Measurements from ENCODE around the gene STARD3NL. TPM values are rescaled to one million over a fixed set of nuclear protein-coding genes. Genes with fewer than 3 reads are reported as not detected.
"Not testable (repeated sequence)": the region's sequence is repeated elsewhere in the genome, so short reads cannot be mapped to it uniquely, and the experiment has no call there.

STARD3NL gene
- polyA plus RNA-seq, 1 donor from 2014 or later = 233 TPM

DNA sequence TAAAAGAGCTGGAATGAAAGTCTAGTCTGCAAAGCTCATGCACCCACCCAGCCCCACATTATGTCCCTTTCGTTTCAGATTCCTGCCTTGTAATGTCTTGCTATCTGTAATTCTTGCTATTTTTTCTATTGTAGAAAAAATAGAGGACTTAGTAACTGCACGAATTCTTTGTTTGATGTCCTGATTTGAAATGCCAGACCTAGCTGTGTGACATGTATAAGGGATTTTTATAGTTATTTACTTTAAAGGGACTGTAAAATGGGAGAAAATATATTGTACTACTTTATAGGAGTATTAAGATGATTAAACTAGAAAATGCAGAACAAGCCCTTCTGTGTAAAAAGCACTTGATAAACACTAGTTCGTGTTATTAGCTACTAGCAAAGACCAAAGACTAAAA lies 63.0 kb downstream of the STARD3NL start:
- no peak for TF ChIP-seq RAD21 (conservative IDR thresholded peaks at IDR 0.05)
- TF ChIP-seq, protein P1, sequence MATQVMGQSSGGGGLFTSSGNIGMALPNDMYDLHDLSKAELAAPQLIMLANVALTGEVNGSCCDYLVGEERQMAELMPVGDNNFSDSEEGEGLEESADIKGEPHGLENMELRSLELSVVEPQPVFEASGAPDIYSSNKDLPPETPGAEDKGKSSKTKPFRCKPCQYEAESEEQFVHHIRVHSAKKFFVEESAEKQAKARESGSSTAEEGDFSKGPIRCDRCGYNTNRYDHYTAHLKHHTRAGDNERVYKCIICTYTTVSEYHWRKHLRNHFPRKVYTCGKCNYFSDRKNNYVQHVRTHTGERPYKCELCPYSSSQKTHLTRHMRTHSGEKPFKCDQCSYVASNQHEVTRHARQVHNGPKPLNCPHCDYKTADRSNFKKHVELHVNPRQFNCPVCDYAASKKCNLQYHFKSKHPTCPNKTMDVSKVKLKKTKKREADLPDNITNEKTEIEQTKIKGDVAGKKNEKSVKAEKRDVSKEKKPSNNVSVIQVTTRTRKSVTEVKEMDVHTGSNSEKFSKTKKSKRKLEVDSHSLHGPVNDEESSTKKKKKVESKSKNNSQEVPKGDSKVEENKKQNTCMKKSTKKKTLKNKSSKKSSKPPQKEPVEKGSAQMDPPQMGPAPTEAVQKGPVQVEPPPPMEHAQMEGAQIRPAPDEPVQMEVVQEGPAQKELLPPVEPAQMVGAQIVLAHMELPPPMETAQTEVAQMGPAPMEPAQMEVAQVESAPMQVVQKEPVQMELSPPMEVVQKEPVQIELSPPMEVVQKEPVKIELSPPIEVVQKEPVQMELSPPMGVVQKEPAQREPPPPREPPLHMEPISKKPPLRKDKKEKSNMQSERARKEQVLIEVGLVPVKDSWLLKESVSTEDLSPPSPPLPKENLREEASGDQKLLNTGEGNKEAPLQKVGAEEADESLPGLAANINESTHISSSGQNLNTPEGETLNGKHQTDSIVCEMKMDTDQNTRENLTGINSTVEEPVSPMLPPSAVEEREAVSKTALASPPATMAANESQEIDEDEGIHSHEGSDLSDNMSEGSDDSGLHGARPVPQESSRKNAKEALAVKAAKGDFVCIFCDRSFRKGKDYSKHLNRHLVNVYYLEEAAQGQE (IDR thresholded peaks at IDR 0.05; ENCODE audit: borderline replicate concordance) = no peak
- no peak overlapping the region for H2AFZ ChIP-seq (ENCODE audit: low read depth, low read length)
- H3K4me3 ChIP-seq (ENCODE audit: low read length) = no peak overlapping the region
- H3K79me2 ChIP-seq (replicated peaks; ENCODE audit: insufficient read depth, low read length) = no peaks in the 10 kb centered on the region
- no peaks in the 10 kb centered on the region for H3K9me3 ChIP-seq (ENCODE audit: low read length)
- H4K20me1 ChIP-seq (ENCODE audit: insufficient read depth) = no peaks in the 10 kb centered on the region
- no peaks in the 10 kb centered on the region for H3K36me3 ChIP-seq (ENCODE audit: insufficient read depth, low read length)
- no peaks in the 10 kb centered on the region for H3F3A ChIP-seq (ENCODE audit: insufficient read depth, low read length, poor library complexity, severe bottlenecking)
- H3K9ac ChIP-seq (ENCODE audit: low read length) = no peak overlapping the region
- no peak overlapping the region for H3K27ac ChIP-seq (ENCODE audit: low read length)
- no peak overlapping the region for H3K4me2 ChIP-seq (ENCODE audit: low read length)
- no peaks in the 10 kb centered on the region for H3K27me3 ChIP-seq (ENCODE audit: insufficient read depth, low read depth, low read length)
- no peaks in the 10 kb centered on the region for H3K9me2 ChIP-seq (ENCODE audit: insufficient read depth, low read length)

DNA sequence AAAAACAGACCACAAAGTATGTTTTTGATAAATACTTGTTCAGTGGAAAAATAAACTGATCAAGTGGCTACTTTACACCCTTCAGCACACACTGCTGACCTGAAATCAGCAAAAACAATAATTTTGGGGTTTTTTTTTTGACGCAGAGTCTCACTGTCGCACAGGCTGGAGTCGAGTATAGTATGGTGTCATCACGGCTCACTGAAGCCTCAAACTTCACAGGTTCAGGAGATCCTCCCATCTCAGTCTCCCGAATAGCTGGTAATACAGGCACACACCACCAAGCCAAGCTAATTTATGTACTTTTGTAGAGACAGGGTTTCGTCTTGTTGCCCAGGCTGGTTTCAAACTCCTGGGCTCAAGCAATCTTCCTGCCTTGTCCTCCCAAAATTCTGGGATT lies 64.8 kb downstream of the STARD3NL start:
- Histone ChIP-seq H3K27me3 (ENCODE audit: insufficient read depth, low read depth, low read length) (no peaks in the 10 kb centered on the region), H4K20me1 (ENCODE audit: insufficient read depth) (no peaks in the 10 kb centered on the region), H3K27ac (ENCODE audit: low read length) (no peak overlapping the region), H3K4me2 (ENCODE audit: low read length) (no peak overlapping the region), H3K9me3 (ENCODE audit: low read length) (no peaks in the 10 kb centered on the region), H3F3A (ENCODE audit: insufficient read depth, low read length, poor library complexity, severe bottlenecking) (no peaks in the 10 kb centered on the region), H3K9ac (ENCODE audit: low read length) (no peak overlapping the region), H3K4me3 (ENCODE audit: low read length) (no peak overlapping the region), H3K79me2 (replicated peaks; ENCODE audit: insufficient read depth, low read length) (no peaks in the 10 kb centered on the region), H3K36me3 (ENCODE audit: insufficient read depth, low read length) (no peaks in the 10 kb centered on the region), H2AFZ (ENCODE audit: low read depth, low read length) (no peak overlapping the region), H3K9me2 (ENCODE audit: insufficient read depth, low read length) (no peaks in the 10 kb centered on the region)
- TF ChIP-seq, protein P2, sequence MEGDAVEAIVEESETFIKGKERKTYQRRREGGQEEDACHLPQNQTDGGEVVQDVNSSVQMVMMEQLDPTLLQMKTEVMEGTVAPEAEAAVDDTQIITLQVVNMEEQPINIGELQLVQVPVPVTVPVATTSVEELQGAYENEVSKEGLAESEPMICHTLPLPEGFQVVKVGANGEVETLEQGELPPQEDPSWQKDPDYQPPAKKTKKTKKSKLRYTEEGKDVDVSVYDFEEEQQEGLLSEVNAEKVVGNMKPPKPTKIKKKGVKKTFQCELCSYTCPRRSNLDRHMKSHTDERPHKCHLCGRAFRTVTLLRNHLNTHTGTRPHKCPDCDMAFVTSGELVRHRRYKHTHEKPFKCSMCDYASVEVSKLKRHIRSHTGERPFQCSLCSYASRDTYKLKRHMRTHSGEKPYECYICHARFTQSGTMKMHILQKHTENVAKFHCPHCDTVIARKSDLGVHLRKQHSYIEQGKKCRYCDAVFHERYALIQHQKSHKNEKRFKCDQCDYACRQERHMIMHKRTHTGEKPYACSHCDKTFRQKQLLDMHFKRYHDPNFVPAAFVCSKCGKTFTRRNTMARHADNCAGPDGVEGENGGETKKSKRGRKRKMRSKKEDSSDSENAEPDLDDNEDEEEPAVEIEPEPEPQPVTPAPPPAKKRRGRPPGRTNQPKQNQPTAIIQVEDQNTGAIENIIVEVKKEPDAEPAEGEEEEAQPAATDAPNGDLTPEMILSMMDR (IDR thresholded peaks at IDR 0.05; ENCODE audit: poor library complexity, severe bottlenecking) = no peak
- no peak for TF ChIP-seq TAF1 (IDR thresholded peaks at IDR 0.05; ENCODE audit: low read depth)
- no peak for TF ChIP-seq SMC3 (conservative IDR thresholded peaks at IDR 0.05; ENCODE audit: poor library complexity)
- TF ChIP-seq EZH2 (IDR thresholded peaks at IDR 0.05; ENCODE audit: borderline replicate concordance, insufficient read depth, low read length, poor library complexity, severe bottlenecking) = no peak
- TF ChIP-seq, protein P1 (IDR thresholded peaks at IDR 0.05; ENCODE audit: borderline replicate concordance) = no peak
- TF ChIP-seq MXI1 (conservative IDR thresholded peaks at IDR 0.05; ENCODE audit: poor library complexity, severe bottlenecking) = no peak
- no peak for TF ChIP-seq POLR2AphosphoS5 (IDR thresholded peaks at IDR 0.05)
- TF ChIP-seq EP300 (conservative IDR thresholded peaks at IDR 0.05; ENCODE audit: poor library complexity, severe bottlenecking) = no peak
- TF ChIP-seq RAD21 (conservative IDR thresholded peaks at IDR 0.05) = no peak

DNA sequence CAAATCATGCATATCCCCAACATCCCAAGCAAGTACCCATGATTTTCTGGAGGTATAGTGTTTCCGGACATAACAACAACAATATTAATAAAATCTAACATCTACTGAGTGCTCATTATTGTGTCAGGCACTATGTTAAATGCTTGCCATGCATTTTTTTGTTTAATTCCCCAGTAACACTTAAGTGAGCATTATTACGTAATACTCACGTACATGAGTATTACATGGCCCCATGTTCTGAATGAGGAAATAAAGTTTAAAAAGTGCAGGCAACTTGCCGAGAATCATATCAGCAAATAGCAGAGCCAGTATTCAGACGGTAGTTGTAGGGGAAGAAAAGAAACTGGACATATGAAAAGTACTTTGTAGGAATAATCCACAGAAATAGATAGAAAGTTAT lies 65.3 kb downstream of the STARD3NL start:
- H3K9ac ChIP-seq (ENCODE audit: low read length); H2AFZ ChIP-seq (ENCODE audit: low read depth, low read length); H3K4me2 ChIP-seq (ENCODE audit: low read length): not testable (repeated sequence)

More for the DNA sequence above, 65.3 kb downstream of the STARD3NL start:
- not testable (repeated sequence) for H3K4me3 ChIP-seq (ENCODE audit: low read length); H3K9me3 ChIP-seq (ENCODE audit: low read length); H3K79me2 ChIP-seq (replicated peaks; ENCODE audit: insufficient read depth, low read length); H3F3A ChIP-seq (ENCODE audit: insufficient read depth, low read length, poor library complexity, severe bottlenecking); H3K27ac ChIP-seq (ENCODE audit: low read length); H3K9me2 ChIP-seq (ENCODE audit: insufficient read depth, low read length); H3K27me3 ChIP-seq (ENCODE audit: insufficient read depth, low read depth, low read length); H4K20me1 ChIP-seq (ENCODE audit: insufficient read depth); H3K36me3 ChIP-seq (ENCODE audit: insufficient read depth, low read length)

All from neural cell (in vitro differentiated cells).